ENCODE data around the gene RIMS4. TPM values are rescaled to one million over a fixed set of nuclear protein-coding genes. Genes with fewer than 3 reads are reported as not detected.

RIMS4 gene
- total and polyA plus RNA-seq, 2 of the 13 experiments (the other 11 are each of a cell fraction or from before 2014, with no cell fraction given), result 0.01 to 0.07 TPM

DNA sequence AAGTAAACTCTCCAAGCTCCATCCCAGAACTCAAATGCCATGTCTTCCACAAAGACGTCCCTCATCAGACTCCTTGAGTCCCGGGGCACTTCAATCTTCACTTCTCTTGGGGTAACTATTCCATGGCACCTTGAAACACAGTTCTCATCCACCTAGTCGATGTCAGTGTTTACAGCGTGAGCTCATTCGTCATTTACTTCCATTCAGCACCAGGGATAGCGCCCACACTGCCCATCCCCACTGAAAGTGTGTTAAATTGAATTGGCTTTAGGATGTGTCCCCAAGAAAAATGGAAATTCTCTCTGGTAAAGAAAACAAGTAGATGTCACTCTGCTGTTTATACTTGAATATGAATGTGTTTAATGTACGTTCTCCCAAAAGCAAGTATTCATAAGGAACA, 33.4 kb downstream of the RIMS4 start (continued):
- TF ChIP-seq ZNF766 (CRISPR knock-in tag; IDR thresholded peaks at IDR 0.05; ENCODE audit: borderline replicate concordance) (no peak), ZNF598 (CRISPR knock-in tag; IDR thresholded peaks at IDR 0.05; ENCODE audit: borderline replicate concordance) (no peak), ZNF549 (CRISPR knock-in tag; IDR thresholded peaks at IDR 0.05) (no peak), E2F5 (CRISPR knock-in tag; conservative IDR thresholded peaks at IDR 0.05) (no peak), ZNF432 (CRISPR knock-in tag; IDR thresholded peaks at IDR 0.05; ENCODE audit: borderline replicate concordance) (no peak), ZNF431 (CRISPR knock-in tag; IDR thresholded peaks at IDR 0.05; ENCODE audit: borderline replicate concordance, low read depth) (0 out of 2 replicates have a peak, but pooled peaks have one; percentile 29), ZNF572 (CRISPR knock-in tag; IDR thresholded peaks at IDR 0.05) (no peak), ZNF260 (CRISPR knock-in tag; IDR thresholded peaks at IDR 0.05; ENCODE audit: borderline replicate concordance, low read depth) (no peak), ZNF124 (CRISPR knock-in tag; IDR thresholded peaks at IDR 0.05) (peak; percentile 82; the same call in 1 of the 2 replicates), ZNF687 (CRISPR knock-in tag; IDR thresholded peaks at IDR 0.05) (no peak), ONECUT2 (CRISPR knock-in tag; IDR thresholded peaks at IDR 0.05) (no peak), ZKSCAN1 (IDR thresholded peaks at IDR 0.05; ENCODE audit: low read length) (no peak), TRAFD1 (CRISPR knock-in tag; IDR thresholded peaks at IDR 0.05; ENCODE audit: borderline replicate concordance) (no peak), NFKB2 (CRISPR knock-in tag; IDR thresholded peaks at IDR 0.05; ENCODE audit: borderline replicate concordance) (no peak), ZNF180 (CRISPR knock-in tag; IDR thresholded peaks at IDR 0.05; ENCODE audit: borderline replicate concordance, low read depth) (no peak)
- TF ChIP-seq, protein P1, sequence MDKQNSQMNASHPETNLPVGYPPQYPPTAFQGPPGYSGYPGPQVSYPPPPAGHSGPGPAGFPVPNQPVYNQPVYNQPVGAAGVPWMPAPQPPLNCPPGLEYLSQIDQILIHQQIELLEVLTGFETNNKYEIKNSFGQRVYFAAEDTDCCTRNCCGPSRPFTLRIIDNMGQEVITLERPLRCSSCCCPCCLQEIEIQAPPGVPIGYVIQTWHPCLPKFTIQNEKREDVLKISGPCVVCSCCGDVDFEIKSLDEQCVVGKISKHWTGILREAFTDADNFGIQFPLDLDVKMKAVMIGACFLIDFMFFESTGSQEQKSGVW (CRISPR knock-in tag; IDR thresholded peaks at IDR 0.05; ENCODE audit: borderline replicate concordance), result no peak
- TF ChIP-seq, protein P2, sequence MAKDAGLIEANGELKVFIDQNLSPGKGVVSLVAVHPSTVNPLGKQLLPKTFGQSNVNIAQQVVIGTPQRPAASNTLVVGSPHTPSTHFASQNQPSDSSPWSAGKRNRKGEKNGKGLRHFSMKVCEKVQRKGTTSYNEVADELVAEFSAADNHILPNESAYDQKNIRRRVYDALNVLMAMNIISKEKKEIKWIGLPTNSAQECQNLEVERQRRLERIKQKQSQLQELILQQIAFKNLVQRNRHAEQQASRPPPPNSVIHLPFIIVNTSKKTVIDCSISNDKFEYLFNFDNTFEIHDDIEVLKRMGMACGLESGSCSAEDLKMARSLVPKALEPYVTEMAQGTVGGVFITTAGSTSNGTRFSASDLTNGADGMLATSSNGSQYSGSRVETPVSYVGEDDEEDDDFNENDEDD (CRISPR knock-in tag; IDR thresholded peaks at IDR 0.05; ENCODE audit: borderline replicate concordance), result 0 out of 2 replicates have a peak, but pooled peaks have one; percentile 23
- TF ChIP-seq, protein P3, sequence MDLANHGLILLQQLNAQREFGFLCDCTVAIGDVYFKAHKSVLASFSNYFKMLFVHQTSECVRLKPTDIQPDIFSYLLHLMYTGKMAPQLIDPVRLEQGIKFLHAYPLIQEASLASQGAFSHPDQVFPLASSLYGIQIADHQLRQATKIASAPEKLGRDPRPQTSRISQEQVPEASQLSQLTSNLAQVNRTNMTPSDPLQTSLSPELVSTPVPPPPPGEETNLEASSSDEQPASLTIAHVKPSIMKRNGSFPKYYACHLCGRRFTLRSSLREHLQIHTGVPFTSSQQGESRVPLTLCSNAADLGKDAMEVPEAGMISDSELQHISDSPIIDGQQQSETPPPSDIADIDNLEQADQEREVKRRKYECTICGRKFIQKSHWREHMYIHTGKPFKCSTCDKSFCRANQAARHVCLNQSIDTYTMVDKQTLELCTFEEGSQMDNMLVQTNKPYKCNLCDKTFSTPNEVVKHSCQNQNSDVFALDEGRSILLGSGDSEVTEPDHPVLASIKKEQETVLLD (CRISPR knock-in tag; IDR thresholded peaks at IDR 0.05; ENCODE audit: low read depth), result no peak
